ENCODE data around the gene TMEM45A. TPM values are rescaled to one million over a fixed set of nuclear protein-coding genes. Genes with fewer than 3 reads are reported as not detected.

Gene TMEM45A
- polyA plus RNA-seq, 3 donors, result 18.1 to 41.6 (median 18.2) TPM

Other genes starting within 250 kb of the TMEM45A start
- 10 to 100 TPM; 11.1 to 29.0 (median 13.5) TPM for gene TBC1D23, start 231.6 kb upstream of the TMEM45A start, polyA plus RNA-seq
- gene NIT2, start 157.9 kb upstream of the TMEM45A start, polyA plus RNA-seq, result 10 to 100 TPM; 15.5 to 49.0 (median 30.1) TPM
- 10 to 100 TPM; 17.3 to 27.0 (median 23.5) TPM for gene TOMM70, start 91.5 kb upstream of the TMEM45A start, polyA plus RNA-seq
- 1 to 10 TPM; 1.2 to 5.1 (median 1.3) TPM for gene LNP1, start 91.1 kb upstream of the TMEM45A start, polyA plus RNA-seq
- gene ADGRG7, start 117.0 kb downstream of the TMEM45A start, polyA plus RNA-seq, result not detected
- 10 to 100 TPM; 50.0 to 69.7 (median 55.7) TPM for gene TFG, start 216.9 kb downstream of the TMEM45A start, polyA plus RNA-seq

All from adipose tissue (tissue), 3 donors.